MM.1S (cell line): ENCODE results near the gene PPP1R16B.

Experiments
- EZH2 ChIP-seq: fragments of 300-600 bp; sonication (generic); optimal IDR thresholded peaks from 2 replicates; pipeline ENCODE3; 2017; ENCODE audit warnings: low read depth, mild to moderate bottlenecking, antibody characterized with exemption, low read length, mixed read lengths
- EZH2phosphoT487 ChIP-seq: fragments of 300-600 bp; sonication (generic); IDR thresholded peaks from 2 replicates; pipeline ENCODE4 v1.6.1; 2018; ENCODE audit warnings: antibody characterized with exemption, low read length
- TF ChIP-seq, protein P1 (sequence below): fragments of 300-600 bp; sonication (generic); IDR thresholded peaks from 2 replicates; pipeline ENCODE4 v1.5.1; 2016; ENCODE audit warnings: antibody characterized with exemption, low read length, mixed read lengths

DNA sequence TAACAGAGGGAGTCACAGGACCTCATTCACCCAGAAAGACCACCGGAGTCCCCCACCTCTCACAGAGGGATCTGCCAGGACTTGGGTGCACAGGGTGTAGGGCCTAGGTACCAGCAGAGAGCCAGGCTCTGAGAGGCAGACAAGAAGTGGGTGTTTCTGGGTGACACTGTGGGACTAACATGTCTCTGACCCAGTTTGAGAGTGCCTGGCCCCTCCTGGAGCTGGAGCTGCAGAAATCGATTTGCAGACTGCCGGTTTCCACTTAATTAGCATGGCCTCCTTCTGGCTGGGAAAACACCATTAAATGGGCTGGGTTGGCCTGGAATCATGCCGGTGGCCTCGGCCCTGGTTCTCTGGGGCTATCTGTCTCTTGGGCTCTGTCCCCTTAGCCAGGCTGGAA is 59.2 kb downstream of the PPP1R16B start:
- TF ChIP-seq, protein P1, sequence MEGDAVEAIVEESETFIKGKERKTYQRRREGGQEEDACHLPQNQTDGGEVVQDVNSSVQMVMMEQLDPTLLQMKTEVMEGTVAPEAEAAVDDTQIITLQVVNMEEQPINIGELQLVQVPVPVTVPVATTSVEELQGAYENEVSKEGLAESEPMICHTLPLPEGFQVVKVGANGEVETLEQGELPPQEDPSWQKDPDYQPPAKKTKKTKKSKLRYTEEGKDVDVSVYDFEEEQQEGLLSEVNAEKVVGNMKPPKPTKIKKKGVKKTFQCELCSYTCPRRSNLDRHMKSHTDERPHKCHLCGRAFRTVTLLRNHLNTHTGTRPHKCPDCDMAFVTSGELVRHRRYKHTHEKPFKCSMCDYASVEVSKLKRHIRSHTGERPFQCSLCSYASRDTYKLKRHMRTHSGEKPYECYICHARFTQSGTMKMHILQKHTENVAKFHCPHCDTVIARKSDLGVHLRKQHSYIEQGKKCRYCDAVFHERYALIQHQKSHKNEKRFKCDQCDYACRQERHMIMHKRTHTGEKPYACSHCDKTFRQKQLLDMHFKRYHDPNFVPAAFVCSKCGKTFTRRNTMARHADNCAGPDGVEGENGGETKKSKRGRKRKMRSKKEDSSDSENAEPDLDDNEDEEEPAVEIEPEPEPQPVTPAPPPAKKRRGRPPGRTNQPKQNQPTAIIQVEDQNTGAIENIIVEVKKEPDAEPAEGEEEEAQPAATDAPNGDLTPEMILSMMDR = no peak
- TF ChIP-seq EZH2 (no peak), EZH2phosphoT487 (no peak)
